Stimulated activated CD8-positive, alpha-beta memory T cell treated with anti-CD3 and anti-CD28 coated beads, Interleukin-4, amount 100 ng/mL, for 24 hours (primary cell): ENCODE results near the gene SLC36A3.
A peak's percentile ranks its signal among the peaks of the same experiment; 100 is the strongest.
"Not testable (repeated sequence)": the region's sequence is repeated elsewhere in the genome, so short reads cannot be mapped to it uniquely, and the experiment has no call there.

Experiments used
- DNase-seq: peaks from one replicate; pipeline ENCODE4 v3.0.0-alpha.2; 2020; ENCODE audit warnings: low read depth

Gene SLC36A3

DNA sequence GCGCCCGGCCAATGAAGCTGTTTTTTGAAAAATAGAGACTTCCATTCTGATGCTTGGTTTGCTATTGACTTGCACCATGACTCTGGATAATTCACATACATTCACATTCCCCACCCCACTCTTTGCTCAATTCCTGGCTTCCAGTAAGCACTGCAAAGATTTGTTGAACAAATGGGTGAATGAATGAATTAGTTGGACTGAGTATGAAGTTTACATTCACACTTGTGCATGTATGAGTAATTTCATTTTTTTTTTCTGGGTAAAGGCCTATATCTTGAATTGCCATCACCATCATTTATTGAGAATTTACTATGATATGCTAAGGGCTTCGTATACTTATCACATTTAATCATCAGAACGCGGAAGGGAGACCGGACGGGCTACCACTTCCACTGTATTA, 65.9 kb downstream of the SLC36A3 start:
- DNase-seq, result no peak

DNA sequence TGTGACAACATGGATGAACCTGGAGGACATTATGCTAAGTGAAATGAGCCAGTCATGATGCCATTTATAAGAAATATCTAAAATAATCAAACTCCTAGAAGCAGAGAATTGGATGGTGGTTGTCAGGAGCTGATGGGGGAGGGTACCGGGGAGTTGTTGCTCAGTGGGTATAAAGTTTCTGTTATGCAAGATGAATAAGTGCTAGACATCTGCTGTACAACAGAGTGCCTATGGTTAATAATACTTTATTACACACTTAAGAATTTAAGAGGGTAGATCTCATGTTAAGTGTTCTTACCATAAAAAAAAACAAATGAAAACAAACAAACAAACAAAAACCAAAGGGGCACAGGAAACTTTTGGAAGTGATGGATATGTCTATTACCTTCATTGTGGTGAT, 66.7 kb downstream of the SLC36A3 start:
- DNase-seq, result no peak

DNA sequence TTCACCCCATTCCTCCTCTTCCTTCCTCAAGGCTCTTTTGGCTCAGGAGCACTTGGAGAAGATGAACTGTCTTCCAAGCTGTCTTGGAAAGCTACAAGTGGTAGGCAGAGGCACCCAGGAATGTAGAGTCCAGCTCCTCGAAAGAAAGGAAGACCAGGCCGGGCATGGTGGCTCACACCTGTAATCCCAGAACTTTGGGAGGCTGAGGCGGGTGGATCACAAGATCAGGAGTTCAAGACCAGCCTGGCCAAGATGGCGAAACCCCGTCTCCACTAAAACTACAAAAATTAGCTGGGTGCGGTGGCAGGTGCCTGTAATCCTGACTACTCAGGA, 68.4 kb downstream of the SLC36A3 start:
- DNase-seq, result not testable (repeated sequence)

GRCh38 chr5:151234476-151235238, 68.9 kb downstream of the SLC36A3 start:
- DNase-seq, result peak; percentile 24

- no peak for DNase-seq
Observed at GRCh38 chr5:151233616-151234085, 69.9 kb downstream of the SLC36A3 start.

GRCh38 chr5:151231359-151231758, 72.2 kb downstream of the SLC36A3 start:
- no peak for DNase-seq

DNA sequence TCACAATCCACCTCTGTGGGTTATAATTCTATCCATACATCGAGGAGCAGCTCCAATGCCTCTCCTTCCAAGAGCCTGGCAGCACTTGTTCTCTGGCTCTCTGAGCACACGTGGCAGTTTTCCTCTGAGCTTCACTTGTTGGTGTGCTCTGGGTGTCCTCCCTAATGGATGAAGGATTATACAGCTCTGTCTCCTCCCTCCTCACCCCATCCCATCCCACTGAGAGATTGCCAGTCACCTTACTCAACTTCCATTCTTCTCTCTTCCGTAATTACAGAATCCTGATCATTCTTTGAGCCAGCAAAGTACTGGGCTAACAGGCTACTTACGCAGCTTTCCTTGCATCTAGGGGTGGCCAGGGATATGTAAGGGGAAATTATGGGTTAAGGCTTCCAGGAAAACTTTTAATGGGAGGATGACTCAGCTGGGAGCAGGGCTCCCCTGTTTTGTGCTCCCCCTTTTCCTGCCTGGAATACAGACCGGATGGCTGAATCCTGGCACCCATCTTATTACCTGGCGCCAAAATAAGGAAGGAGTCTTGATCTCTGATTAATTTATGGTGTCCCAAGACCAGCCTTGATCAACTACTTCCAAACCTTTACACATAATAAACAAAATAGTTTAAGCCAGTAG, 73.4 kb downstream of the SLC36A3 start:
- no peak for DNase-seq

DNA sequence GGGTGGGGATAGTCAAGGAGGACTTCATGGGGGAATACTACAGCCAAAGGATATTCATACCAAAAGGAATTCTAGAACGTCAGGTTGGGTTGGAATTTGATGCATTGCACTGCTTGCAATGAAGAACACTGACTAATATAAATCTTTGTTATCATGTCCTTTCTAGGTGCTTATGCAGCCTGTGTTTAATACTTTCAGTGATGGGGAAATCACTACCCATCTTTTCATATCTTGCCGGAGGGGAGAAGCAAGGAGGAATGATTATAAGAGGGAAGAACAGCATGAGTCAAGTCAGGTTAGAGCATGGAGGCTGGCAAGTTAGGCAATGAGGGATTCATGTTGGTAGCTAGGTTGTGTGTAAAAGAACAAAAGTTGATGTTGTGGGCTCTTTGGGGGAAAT, 74.6 kb downstream of the SLC36A3 start:
- DNase-seq, result no peak

DNA sequence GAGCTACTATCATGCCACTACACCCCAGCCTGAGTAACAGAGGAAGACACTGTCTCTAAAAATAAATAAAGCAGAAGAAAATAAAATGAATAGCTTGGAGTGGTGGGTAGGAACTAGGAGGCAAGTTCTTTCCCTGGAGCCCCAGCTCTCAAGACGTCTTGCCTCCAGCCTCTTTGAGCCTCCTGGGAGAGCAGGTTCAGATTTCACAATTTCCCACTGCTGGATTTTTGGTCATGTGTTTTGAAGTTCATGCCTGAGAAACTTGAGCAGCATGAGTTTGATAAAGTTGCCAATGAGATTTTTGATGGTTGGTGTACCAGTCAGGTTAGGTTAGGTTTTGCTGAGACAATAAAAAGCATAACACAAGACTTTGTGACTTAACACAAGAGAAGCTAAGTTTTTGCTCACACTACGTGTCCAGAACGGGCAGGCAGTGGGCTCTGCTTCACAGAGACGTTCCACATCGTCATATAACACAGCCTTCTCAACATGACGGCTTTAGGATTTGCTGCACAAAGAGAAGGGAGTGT, 75.6 kb downstream of the SLC36A3 start:
- DNase-seq, result no peak
